Subcutaneous adipose tissue (tissue), 4 donors: ENCODE measurements around the gene ACSBG1. TPM values are rescaled to one million over a fixed set of nuclear protein-coding genes. Genes with fewer than 3 reads are reported as not detected.

Source experiments
- total RNA-seq, 4 donors: library from RNA; depleted of rRNA; stranded (reverse); fragments of >200 nt; gene quantifications; one replicate each; pipeline ENCODE4 v1.1.0, GENCODE V29; 2016
- TF ChIP-seq, protein P1 (sequence below): fragments of 450-650 bp; IDR thresholded peaks from one replicate; pipeline ENCODE4 v1.5.1; 2016; ENCODE audit warnings: low read depth, mild to moderate bottlenecking, control low read depth, antibody characterized with exemption, moderate library complexity

Gene ACSBG1
- total RNA-seq, 4 donors from 2014 or later, result not detected

DNA sequence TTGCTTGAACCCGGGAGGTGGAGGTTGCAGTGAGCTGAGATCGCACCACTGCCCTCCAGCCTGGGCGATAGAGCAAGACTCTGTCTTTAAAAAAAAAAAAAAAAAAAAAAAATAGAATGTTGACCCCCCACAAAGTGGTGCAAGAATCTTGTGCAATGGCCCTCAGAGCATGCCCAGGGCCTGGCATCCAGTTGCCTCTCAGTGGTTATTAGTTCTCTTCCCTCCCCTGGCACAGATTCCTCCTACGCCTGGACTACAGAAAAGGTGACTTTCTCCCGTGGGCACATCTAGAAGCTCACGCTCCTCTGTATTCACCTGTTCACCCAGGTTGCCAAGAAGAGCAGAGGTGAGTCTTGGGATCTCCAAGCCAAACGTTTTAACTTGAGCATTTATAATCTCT lies 36.7 kb downstream of the ACSBG1 start:
- TF ChIP-seq, protein P1, sequence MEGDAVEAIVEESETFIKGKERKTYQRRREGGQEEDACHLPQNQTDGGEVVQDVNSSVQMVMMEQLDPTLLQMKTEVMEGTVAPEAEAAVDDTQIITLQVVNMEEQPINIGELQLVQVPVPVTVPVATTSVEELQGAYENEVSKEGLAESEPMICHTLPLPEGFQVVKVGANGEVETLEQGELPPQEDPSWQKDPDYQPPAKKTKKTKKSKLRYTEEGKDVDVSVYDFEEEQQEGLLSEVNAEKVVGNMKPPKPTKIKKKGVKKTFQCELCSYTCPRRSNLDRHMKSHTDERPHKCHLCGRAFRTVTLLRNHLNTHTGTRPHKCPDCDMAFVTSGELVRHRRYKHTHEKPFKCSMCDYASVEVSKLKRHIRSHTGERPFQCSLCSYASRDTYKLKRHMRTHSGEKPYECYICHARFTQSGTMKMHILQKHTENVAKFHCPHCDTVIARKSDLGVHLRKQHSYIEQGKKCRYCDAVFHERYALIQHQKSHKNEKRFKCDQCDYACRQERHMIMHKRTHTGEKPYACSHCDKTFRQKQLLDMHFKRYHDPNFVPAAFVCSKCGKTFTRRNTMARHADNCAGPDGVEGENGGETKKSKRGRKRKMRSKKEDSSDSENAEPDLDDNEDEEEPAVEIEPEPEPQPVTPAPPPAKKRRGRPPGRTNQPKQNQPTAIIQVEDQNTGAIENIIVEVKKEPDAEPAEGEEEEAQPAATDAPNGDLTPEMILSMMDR, result no peak

DNA sequence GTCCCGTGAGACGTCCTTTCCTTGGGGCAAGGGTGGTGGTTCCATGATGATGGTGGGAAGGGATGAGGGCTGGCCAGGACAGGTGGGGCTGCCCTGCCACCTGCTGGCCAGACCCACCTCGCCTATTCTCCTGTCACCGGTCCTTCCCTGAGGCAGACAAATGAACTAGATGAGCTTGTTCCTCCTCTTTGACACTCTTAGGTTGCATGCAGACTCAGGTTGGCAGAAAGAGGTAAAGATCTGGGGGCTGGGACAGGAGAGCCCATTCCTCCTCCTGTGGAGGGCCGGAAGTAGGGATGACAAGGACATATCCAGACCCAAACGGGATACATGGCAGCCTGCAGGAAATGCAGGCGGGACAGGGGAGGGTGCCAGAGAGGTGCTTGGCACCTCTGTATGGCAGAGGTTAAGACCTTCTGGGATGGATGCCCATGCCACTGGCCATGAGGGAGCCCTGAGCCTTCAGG lies 38.6 kb downstream of the ACSBG1 start:
- TF ChIP-seq, protein P1, result no peak

DNA sequence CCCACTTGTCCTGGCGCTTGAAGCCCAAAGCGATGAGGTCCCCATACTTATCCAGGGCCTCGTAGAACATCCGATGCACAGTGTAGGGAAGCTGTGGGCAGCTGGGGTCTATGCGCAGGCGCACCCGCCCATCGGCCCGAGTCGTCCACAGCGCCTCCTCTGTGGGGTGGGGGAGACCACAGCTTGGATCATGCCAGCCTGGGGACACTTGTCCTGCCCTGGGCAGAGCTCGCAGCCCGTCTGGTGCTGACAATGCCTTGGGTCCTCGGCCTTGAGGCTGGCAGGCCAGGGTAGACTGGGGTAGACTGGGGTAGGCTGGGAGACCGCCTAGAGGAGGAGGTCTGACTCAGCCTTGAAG lies 39.8 kb downstream of the ACSBG1 start:
- TF ChIP-seq, protein P1, result no peak

DNA sequence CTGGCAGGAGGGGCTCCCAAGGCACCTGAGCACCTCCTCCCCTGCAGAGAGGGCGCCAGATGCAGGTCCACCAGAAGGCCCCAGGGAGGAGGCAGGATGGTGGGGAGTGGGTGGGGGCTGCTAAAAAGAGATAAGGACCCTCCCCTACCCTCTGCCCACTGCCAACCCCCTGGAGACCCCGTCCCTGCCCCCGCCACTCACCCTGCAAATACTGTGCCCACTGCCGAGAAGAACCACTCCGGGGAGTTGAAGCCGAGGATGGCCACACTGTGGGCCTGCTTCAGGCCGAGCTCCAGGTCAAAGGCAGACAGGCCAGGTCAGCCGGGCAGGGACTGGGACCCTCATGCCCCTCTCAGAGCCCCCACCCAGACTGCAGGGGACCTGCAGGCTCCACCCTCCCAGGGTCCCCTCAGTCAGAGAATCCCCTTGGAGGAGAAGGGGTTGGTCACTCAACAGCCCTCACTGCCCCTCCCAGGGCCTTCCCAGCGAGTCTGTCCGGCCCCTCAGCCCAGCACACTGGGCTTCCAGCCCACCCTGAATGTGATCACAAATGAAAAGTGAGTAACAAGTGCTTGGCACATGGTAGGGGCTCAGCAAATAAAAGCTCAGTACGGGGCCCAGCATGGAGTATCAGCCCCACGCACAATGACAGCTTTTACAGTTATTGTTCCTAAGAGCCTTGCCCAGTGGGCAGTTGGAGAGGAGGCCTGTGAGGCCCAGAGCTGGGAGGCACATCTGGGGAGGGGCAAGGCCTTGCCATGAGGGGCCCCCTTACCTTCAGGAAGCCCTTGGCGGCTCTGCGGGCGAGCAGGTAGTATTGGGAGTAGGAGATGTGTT lies 40.4 kb downstream of the ACSBG1 start:
- TF ChIP-seq, protein P1, result no peak

DNA sequence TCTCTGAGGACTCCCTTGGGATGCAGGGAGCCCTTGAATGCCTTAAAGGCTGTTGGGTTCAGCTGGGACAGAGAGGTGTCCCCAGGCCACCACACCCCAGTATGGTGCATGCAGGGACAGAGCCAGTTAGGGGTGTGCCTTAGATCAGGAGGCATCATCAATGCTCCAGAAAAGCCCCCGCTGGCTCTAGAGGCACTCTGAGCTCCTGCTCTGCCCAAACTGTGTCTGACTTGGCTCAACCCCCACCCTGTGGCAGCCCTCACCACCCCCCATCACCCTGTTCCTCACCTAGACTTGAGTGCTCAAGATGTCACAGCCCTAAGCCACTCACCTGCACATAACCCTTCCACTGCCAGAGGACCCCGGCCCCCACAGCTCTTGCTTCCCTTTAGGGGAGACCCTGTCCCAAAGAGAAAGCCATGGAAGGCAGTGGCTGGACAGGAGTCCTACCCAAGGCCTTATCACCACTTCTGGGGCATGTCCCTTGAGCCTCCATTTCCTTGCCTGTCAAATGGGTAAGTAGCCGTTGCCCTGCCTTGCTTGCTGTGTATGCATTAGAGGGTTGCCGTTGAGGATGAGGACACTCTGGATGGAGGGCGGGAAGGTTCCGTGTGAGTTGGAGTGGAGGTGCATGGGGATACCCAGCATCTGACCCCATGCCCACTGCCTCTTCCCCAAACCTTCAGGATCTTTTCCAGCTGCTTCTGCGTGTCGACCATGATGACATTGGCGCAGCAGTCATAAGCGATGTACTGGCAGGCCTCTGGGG lies 41.4 kb downstream of the ACSBG1 start:
- TF ChIP-seq, protein P1, result no peak

DNA sequence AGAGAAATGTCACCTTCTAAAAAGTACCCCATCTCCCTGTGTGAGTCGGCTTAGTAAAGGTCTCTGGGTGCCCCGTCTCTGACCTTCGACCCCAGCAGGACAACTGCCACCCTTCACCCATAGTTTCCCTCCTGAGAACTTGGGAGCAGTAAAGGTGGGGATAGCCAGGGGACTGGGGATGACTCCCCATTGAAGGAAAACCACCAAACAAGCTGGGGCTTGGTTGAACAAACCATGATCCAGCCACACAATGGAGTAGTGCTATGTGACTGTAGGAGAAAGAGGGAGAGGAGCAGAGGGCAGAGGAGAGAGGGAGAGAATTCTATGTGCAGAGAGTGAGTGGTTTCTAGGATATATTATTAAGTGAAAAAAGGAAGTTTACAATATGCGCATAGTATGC lies 51.5 kb downstream of the ACSBG1 start:
- TF ChIP-seq, protein P1, result no peak

DNA sequence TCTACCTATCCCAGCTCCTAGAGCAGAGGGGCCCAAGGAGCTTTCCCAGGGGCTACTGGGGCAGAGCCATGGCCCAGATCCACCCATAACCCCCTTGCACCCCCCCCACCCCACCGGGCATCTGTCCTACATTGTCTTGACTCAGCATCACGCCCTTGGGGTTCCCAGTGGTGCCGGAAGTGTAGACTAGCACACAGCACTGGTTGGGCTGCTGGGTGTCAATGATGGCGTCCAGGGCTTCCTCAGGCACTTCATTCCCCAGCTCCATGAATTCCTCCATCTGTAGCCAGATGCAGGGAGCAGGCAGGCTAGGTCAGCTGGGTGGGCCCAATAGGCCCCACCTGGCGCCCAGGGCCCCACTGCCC lies 52.0 kb downstream of the ACSBG1 start:
- TF ChIP-seq, protein P1, result no peak
